HG03439 (cell line): ENCODE results near the gene NUCB1.

Experiments
- ATAC-seq: cut with Tn5 transposase; IDR thresholded peaks from one replicate; pipeline ENCODE4 v1.9.1; 2021; ENCODE audit warnings: mild to moderate bottlenecking, moderate library complexity; ENCODE audit not compliant: unreplicated experiment

NUCB1 gene

GRCh38 chr19:48961051-48961649, 61.0 kb downstream of the NUCB1 start:
- ATAC-seq, result no peak

GRCh38 chr19:48961673-48962028, 61.5 kb downstream of the NUCB1 start:
- no peak for ATAC-seq

- no peak for ATAC-seq
Observed at GRCh38 chr19:48962029-48962848, 62.1 kb downstream of the NUCB1 start.

- no peak for ATAC-seq
Observed at GRCh38 chr19:48962849-48963165, 62.7 kb downstream of the NUCB1 start.

GRCh38 chr19:48963371-48964204, 63.5 kb downstream of the NUCB1 start:
- no peak for ATAC-seq

GRCh38 chr19:48964205-48965039, 64.3 kb downstream of the NUCB1 start:
- ATAC-seq, result no peak

- peak; percentile 56 for ATAC-seq
Observed at GRCh38 chr19:48965040-48965805, 65.1 kb downstream of the NUCB1 start, which contains the start of gene FTL. TSS of gene FTL (plus strand) at chr19:48965309. CDS start at chr19:48965508, 199 bp downstream.

GRCh38 chr19:48965806-48966540, 65.9 kb downstream of the NUCB1 start:
- peak; percentile 24 for ATAC-seq

- ATAC-seq, result no peak
Observed at GRCh38 chr19:48966541-48967345, 66.6 kb downstream of the NUCB1 start.

GRCh38 chr19:48967346-48968178, 67.5 kb downstream of the NUCB1 start:
- ATAC-seq, result no peak

- no peak for ATAC-seq
Observed at GRCh38 chr19:48968179-48968661, 68.1 kb downstream of the NUCB1 start.

GRCh38 chr19:48968813-48969218, 68.7 kb downstream of the NUCB1 start:
- no peak for ATAC-seq

- ATAC-seq, result no peak
Observed at GRCh38 chr19:48969276-48970138, 69.4 kb downstream of the NUCB1 start.

GRCh38 chr19:48970139-48970766, 70.1 kb downstream of the NUCB1 start:
- no peak for ATAC-seq

- ATAC-seq, result no peak
Observed at GRCh38 chr19:48970923-48971395, 70.8 kb downstream of the NUCB1 start.
